Esophagus (tissue), 2 donors: Measurements from ENCODE around the gene ZNF766. TPM values are rescaled to one million over a fixed set of nuclear protein-coding genes. Genes with fewer than 3 reads are reported as not detected.

Experiments used
- H3K27ac ChIP-seq, 2 donors: one replicate each; pipeline ENCODE4 v1.5.1; 2013; ENCODE audit warnings: low read depth in 2 of 2, mild to moderate bottlenecking in 2 of 2, inconsistent platforms in 1 of 2, low read length in 1 of 2, moderate library complexity in 1 of 2
- H3K27me3 ChIP-seq, 2 donors: one replicate each; pipeline ENCODE4 v1.6.1; 2013; ENCODE audit warnings: low read length in 2 of 2, control low read depth in 1 of 2, mild to moderate bottlenecking in 1 of 2; ENCODE audit not compliant: insufficient read depth in 2 of 2, control insufficient read depth in 1 of 2
- H3K36me3 ChIP-seq, 2 donors: one replicate each; pipeline ENCODE4 v1.6.1; 2013; ENCODE audit warnings: low read length in 1 of 2; ENCODE audit not compliant: control insufficient read depth in 2 of 2, insufficient read depth in 2 of 2
- H3K4me1 ChIP-seq, 2 donors: one replicate each; pipeline ENCODE4 v1.6.1; 2013; ENCODE audit warnings: low read length in 1 of 2; ENCODE audit not compliant: control insufficient read depth in 2 of 2, insufficient read depth in 2 of 2
- H3K4me3 ChIP-seq, 2 donors: one replicate each; pipeline ENCODE4 v1.5.1; 2013; ENCODE audit warnings: low read length in 2 of 2, mild to moderate bottlenecking in 2 of 2, low read depth in 1 of 2, moderate library complexity in 1 of 2
- H3K9me3 ChIP-seq, 2 donors: one replicate each; pipeline ENCODE4 v1.6.1; 2013; ENCODE audit warnings: mild to moderate bottlenecking in 2 of 2, low read depth in 1 of 2, low read length in 1 of 2, moderate library complexity in 1 of 2; ENCODE audit not compliant: control insufficient read depth in 2 of 2, insufficient read depth in 1 of 2
- WGBS, 2 donors: extraction: QIAGEN DNeasy Blood & Tissue Kit; methylation state at CpG; one replicate each; pipeline ENCODE4 v1.1.7; 2013; 5-methylcytosine and 5-hydroxymethylcytosine counted together
- polyA plus RNA-seq, 2 donors: library from polyadenylated mRNA; stranded (reverse); fragments of 200-250 nt; gene quantifications; one replicate each; pipeline ENCODE4 v1.2.3, GENCODE V29; 2013
- donor health status: healthy with polysubstance abuse.
- donor health status: Bipolar disorder and iron deficiency.

Gene ZNF766
- polyA plus RNA-seq, 2 donors, result 1.7 to 2.7 TPM

DNA sequence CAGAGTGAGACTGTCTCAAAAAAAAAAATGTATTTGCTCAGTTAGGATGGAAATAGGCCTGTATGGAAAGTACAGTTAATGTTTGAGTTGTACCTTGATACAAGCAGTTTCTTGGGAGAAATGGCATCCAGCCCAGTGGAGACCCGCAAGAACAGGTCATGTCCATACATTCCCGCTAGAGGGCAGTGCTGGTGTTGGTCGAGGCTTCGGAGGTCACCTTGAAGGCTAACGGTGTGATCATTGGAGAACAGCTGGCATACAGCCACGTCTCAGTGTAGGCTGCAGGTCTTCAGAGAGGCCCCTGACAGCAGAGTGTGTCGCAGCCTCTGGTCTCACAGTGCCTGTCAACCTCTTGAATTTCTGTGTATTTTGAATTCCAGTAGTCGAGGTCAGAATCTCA lies 74.2 kb downstream of the ZNF766 start:
- Histone ChIP-seq H3K27me3 (no peaks in the 10 kb centered on the region), H3K27ac (no peak overlapping the region), H3K9me3 (peaks cover 4 to 11% of the 10 kb centered on the region in 2 donors)

DNA sequence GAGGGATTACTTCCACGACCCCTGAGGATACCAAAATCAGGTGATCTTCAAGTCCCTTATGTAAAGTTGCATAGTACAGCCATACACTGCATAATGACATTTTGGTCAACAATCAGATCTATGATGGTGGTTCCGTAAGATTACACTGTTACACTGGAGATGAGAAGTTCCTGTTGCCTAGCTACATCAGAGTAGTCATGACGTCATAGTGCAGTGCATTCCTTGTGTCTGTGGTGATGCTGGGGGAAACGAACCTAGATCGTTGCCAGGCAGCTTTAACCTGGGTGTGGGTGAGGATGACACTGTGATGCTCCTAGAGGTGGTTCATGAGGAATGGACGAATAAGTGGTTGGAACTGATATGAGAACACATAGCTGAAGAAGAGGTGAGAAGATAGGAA lies 75.8 kb downstream of the ZNF766 start:
- Histone ChIP-seq H3K27ac (no peak overlapping the region), H3K4me1 (no peaks in the 10 kb centered on the region), H3K9me3 (peaks cover 7 to 13% of the 10 kb centered on the region in 2 donors), H3K36me3 (no peaks in the 10 kb centered on the region), H3K4me3 (no peak overlapping the region), H3K27me3 (no peaks in the 10 kb centered on the region)
- WGBS, 2 donors, result 87 to 91% methylated on average over 6 of the region's 6 CpGs

More for the DNA sequence above, 74.2 kb downstream of the ZNF766 start:
- Histone ChIP-seq H3K4me1 (no peaks in the 10 kb centered on the region), H3K4me3 (no peak overlapping the region), H3K36me3 (no peaks in the 10 kb centered on the region)
- WGBS, 2 donors, result 27 to 32% methylated on average over 8 of the region's 8 CpGs

Other genes with a start within 250 kb of the ZNF766 start
- gene ZNF614, start 241.2 kb upstream of the ZNF766 start, polyA plus RNA-seq, result 1 to 10 TPM; 1.0 to 2.6 TPM
- 10 to 100 TPM in 1 of 2 donors, 1 to 10 TPM in 1; 6.8 to 10.1 TPM for gene ZNF432, start 220.7 kb upstream of the ZNF766 start, polyA plus RNA-seq
- gene ZNF841, start 173.8 kb upstream of the ZNF766 start, polyA plus RNA-seq, result 1 to 10 TPM; 8.1 to 8.5 TPM
- 1 to 10 TPM; 1.4 to 1.7 TPM for gene ZNF616, start 129.6 kb upstream of the ZNF766 start, polyA plus RNA-seq
- 1 to 10 TPM; 3.0 to 4.4 TPM for gene ZNF836, start 98.0 kb upstream of the ZNF766 start, polyA plus RNA-seq
- gene PPP2R1A, start 79.5 kb upstream of the ZNF766 start, polyA plus RNA-seq, result 100 to 1,000 TPM; 108 to 130 TPM
- 1 to 10 TPM; 5.7 to 6.0 TPM for gene ZNF480, start 27.6 kb downstream of the ZNF766 start, polyA plus RNA-seq
- under 1 TPM; 0.19 to 0.43 TPM for gene ZNF610, start 66.7 kb downstream of the ZNF766 start, polyA plus RNA-seq
- gene ZNF880, start 100.3 kb downstream of the ZNF766 start, polyA plus RNA-seq, result 1 to 10 TPM; 5.4 to 5.7 TPM
- gene ZNF528, start 128.3 kb downstream of the ZNF766 start, polyA plus RNA-seq, result 1 to 10 TPM; 4.0 to 8.9 TPM
- under 1 TPM; 0.04 to 0.05 TPM for gene ZNF534, start 159.6 kb downstream of the ZNF766 start, polyA plus RNA-seq
- under 1 TPM; 0.27 to 0.35 TPM for gene ZNF578, start 184.0 kb downstream of the ZNF766 start, polyA plus RNA-seq